Liver (tissue), 3 donors: ENCODE measurements around the gene UBA52.
"Not testable (repeated sequence)": the region's sequence is repeated elsewhere in the genome, so short reads cannot be mapped to it uniquely, and the experiment has no call there.

Experiments
- EGR1 ChIP-seq, 2 donors: IDR thresholded peaks; 2 replicates each; pipeline ENCODE4 v1.6.1; 2016 to 2018; ENCODE audit warnings: antibody characterized with exemption in 2 of 2, low read depth in 2 of 2
- FOXA1 ChIP-seq: IDR thresholded peaks from 2 replicates; pipeline ENCODE4 v1.6.1; 2016; ENCODE audit warnings: antibody characterized with exemption
- FOXA2 ChIP-seq: IDR thresholded peaks from 2 replicates; pipeline ENCODE4 v1.6.1; 2016; ENCODE audit warnings: antibody characterized with exemption
- GABPA ChIP-seq, 2 donors: IDR thresholded peaks in 1 of 2; conservative IDR thresholded peaks in 1 of 2; 2 replicates each; pipeline ENCODE4 v1.6.1; 2016; ENCODE audit warnings: antibody characterized with exemption in 2 of 2, mild to moderate bottlenecking in 1 of 2, moderate library complexity in 1 of 2
- JUND ChIP-seq, 2 donors: IDR thresholded peaks; 2 replicates each; pipeline ENCODE4 v1.6.1; 2016; ENCODE audit warnings: antibody characterized with exemption in 2 of 2
- MAX ChIP-seq: IDR thresholded peaks from 2 replicates; pipeline ENCODE4 v1.6.1; 2016; ENCODE audit warnings: antibody characterized with exemption
- RAD21 ChIP-seq, 2 donors: IDR thresholded peaks; 2 replicates each; pipeline ENCODE4 v1.6.1; 2016; ENCODE audit warnings: antibody characterized with exemption in 2 of 2, mild to moderate bottlenecking in 2 of 2
- SP1 ChIP-seq: IDR thresholded peaks from 2 replicates; pipeline ENCODE4 v1.6.1; 2018; ENCODE audit warnings: antibody characterized with exemption, mild to moderate bottlenecking
- TAF1 ChIP-seq: conservative IDR thresholded peaks from 2 replicates; pipeline ENCODE4 v1.6.1; 2016; ENCODE audit warnings: antibody characterized with exemption, mild to moderate bottlenecking
- YY1 ChIP-seq: IDR thresholded peaks from 2 replicates; pipeline ENCODE4 v1.6.1; 2016; ENCODE audit warnings: antibody characterized with exemption, mild to moderate bottlenecking
- ZBTB33 ChIP-seq: IDR thresholded peaks from 2 replicates; pipeline ENCODE4 v1.6.1; 2016; ENCODE audit warnings: antibody characterized with exemption
- TF ChIP-seq, protein P1 (sequence below): fragments of 150-350 bp; IDR thresholded peaks from 2 replicates; pipeline ENCODE4 v1.5.1; 2017; ENCODE audit warnings: improper control_type of control experiment, low read depth, low read length; ENCODE audit not compliant: missing input control
- TF ChIP-seq, protein P2 (sequence below): IDR thresholded peaks from 2 replicates; pipeline ENCODE4 v1.6.1; 2016; ENCODE audit warnings: antibody characterized with exemption, mild to moderate bottlenecking
- TF ChIP-seq, protein P3 (sequence below): IDR thresholded peaks from 2 replicates; pipeline ENCODE4 v1.6.1; 2016; ENCODE audit warnings: antibody characterized with exemption
- donor health status: healthy.
- donor health status: healthy.

DNA sequence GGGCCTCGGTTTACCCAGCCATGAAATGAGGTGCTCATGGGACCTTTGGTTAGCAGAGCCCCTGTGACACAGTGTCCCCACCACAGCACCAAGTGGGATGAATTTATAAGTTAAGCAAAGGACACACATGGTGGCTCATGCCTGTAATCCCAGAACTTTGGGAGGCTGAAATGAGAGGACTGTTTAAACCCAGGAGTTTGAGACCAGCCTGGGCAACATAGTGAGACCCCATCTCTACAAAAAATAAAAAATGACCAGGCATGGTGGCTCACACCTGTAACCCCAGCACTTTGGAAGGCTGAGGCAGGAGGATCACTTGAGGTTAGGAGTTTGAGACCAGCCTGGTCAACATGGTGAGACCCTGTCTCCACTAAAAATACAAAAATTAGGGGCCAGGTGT, 31.5 kb upstream of the UBA52 start:
- TF ChIP-seq, protein P1, sequence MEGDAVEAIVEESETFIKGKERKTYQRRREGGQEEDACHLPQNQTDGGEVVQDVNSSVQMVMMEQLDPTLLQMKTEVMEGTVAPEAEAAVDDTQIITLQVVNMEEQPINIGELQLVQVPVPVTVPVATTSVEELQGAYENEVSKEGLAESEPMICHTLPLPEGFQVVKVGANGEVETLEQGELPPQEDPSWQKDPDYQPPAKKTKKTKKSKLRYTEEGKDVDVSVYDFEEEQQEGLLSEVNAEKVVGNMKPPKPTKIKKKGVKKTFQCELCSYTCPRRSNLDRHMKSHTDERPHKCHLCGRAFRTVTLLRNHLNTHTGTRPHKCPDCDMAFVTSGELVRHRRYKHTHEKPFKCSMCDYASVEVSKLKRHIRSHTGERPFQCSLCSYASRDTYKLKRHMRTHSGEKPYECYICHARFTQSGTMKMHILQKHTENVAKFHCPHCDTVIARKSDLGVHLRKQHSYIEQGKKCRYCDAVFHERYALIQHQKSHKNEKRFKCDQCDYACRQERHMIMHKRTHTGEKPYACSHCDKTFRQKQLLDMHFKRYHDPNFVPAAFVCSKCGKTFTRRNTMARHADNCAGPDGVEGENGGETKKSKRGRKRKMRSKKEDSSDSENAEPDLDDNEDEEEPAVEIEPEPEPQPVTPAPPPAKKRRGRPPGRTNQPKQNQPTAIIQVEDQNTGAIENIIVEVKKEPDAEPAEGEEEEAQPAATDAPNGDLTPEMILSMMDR = not testable (repeated sequence)
- not testable (repeated sequence) for TF ChIP-seq EGR1 (IDR thresholded peaks at IDR 0.05; ENCODE audit: low read depth in 2 of 2); TAF1; FOXA1; JUND (IDR thresholded peaks at IDR 0.05); SP1; YY1; FOXA2; RAD21 (IDR thresholded peaks at IDR 0.05); ZBTB33; GABPA (IDR thresholded peaks at IDR 0.05 in 1 of 2, conservative IDR thresholded peaks at IDR 0.05 in 1 of 2); MAX
- TF ChIP-seq, protein P2, sequence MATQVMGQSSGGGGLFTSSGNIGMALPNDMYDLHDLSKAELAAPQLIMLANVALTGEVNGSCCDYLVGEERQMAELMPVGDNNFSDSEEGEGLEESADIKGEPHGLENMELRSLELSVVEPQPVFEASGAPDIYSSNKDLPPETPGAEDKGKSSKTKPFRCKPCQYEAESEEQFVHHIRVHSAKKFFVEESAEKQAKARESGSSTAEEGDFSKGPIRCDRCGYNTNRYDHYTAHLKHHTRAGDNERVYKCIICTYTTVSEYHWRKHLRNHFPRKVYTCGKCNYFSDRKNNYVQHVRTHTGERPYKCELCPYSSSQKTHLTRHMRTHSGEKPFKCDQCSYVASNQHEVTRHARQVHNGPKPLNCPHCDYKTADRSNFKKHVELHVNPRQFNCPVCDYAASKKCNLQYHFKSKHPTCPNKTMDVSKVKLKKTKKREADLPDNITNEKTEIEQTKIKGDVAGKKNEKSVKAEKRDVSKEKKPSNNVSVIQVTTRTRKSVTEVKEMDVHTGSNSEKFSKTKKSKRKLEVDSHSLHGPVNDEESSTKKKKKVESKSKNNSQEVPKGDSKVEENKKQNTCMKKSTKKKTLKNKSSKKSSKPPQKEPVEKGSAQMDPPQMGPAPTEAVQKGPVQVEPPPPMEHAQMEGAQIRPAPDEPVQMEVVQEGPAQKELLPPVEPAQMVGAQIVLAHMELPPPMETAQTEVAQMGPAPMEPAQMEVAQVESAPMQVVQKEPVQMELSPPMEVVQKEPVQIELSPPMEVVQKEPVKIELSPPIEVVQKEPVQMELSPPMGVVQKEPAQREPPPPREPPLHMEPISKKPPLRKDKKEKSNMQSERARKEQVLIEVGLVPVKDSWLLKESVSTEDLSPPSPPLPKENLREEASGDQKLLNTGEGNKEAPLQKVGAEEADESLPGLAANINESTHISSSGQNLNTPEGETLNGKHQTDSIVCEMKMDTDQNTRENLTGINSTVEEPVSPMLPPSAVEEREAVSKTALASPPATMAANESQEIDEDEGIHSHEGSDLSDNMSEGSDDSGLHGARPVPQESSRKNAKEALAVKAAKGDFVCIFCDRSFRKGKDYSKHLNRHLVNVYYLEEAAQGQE = not testable (repeated sequence)
- TF ChIP-seq, protein P3, sequence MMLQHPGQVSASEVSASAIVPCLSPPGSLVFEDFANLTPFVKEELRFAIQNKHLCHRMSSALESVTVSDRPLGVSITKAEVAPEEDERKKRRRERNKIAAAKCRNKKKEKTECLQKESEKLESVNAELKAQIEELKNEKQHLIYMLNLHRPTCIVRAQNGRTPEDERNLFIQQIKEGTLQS = not testable (repeated sequence)
